Gastroesophageal sphincter (tissue), 4 donors: ENCODE measurements around the gene SH3BP2. TPM values are rescaled to one million over a fixed set of nuclear protein-coding genes. Genes with fewer than 3 reads are reported as not detected.

ENCODE experiments used
- ATAC-seq: fragments of 150-250 bp; one replicate; pipeline ENCODE4 v1.9.1; 2016; ENCODE audit warnings: mild to moderate bottlenecking, moderate library complexity
- H3K27ac ChIP-seq, 4 donors: fragments of 200-600 bp; sonication (generic) in 3 of 4; 1 replicate in 3 of 4; 2 replicates in 1 of 4; pipeline ENCODE4 v1.5.1; 2016 to 2019
- H3K27me3 ChIP-seq: fragments of 200-600 bp; sonication (generic); one replicate; pipeline ENCODE4 v1.5.1; 2019
- H3K36me3 ChIP-seq, 2 donors: fragments of 200-600 bp; sonication (generic); one replicate each; pipeline ENCODE4 v1.5.1; 2019; ENCODE audit warnings: control low read depth in 1 of 2
- H3K4me1 ChIP-seq, 3 donors: fragments of 200-600 bp; sonication (generic); 1 replicate in 2 of 3; 2 replicates in 1 of 3; pipeline ENCODE4 v1.5.1; 2016 to 2019; ENCODE audit warnings: control low read depth in 2 of 3
- H3K4me3 ChIP-seq, 2 donors: fragments of 200-600 bp; sonication (generic); one replicate each; pipeline ENCODE4 v1.5.1; 2019; ENCODE audit warnings: mild to moderate bottlenecking in 1 of 2, moderate library complexity in 1 of 2
- H3K9me3 ChIP-seq, 3 donors: fragments of 200-600 bp; sonication (generic); one replicate each; pipeline ENCODE4 v1.5.1; 2017 to 2019; ENCODE audit warnings: control low read depth in 2 of 3
- CTCF ChIP-seq, 4 experiments: fragments of 200-600 bp in 2 of 4; fragments of 450-650 bp in 2 of 4; sonication (generic) in 1 of 4; IDR thresholded peaks; one replicate each; pipeline ENCODE4 v1.5.1; 2017 to 2019; ENCODE audit warnings: antibody characterized with exemption in 4 of 4, mild to moderate bottlenecking in 2 of 4, moderate library complexity in 2 of 4
- EP300 ChIP-seq: sonication (generic); formaldehyde crosslinking; IDR thresholded peaks from one replicate; pipeline ENCODE4 v1.6.1; 2017; ENCODE audit warnings: antibody characterized with exemption, mild to moderate bottlenecking
- POLR2A ChIP-seq, 2 donors: fragments of 450-650 bp; IDR thresholded peaks; one replicate each; pipeline ENCODE4 v1.6.1; 2017; ENCODE audit warnings: antibody characterized with exemption in 2 of 2, mild to moderate bottlenecking in 2 of 2, moderate library complexity in 1 of 2
- POLR2AphosphoS5 ChIP-seq: sonication (generic); formaldehyde crosslinking; IDR thresholded peaks from one replicate; pipeline ENCODE4 v1.6.1; 2017; ENCODE audit warnings: antibody characterized with exemption
- WGBS, 2 donors: methylation state at CpG; one replicate each; pipeline ENCODE4 v1.1.5; 2018; ENCODE audit warnings: low coverage in 1 of 2; 5-methylcytosine and 5-hydroxymethylcytosine counted together
- total RNA-seq, 4 donors: library from RNA; depleted of rRNA; stranded (reverse); fragments of >200 nt; gene quantifications; one replicate each; pipeline ENCODE4 v1.1.0, GENCODE V29; 2016

SH3BP2 gene
- total RNA-seq, 4 donors from 2014 or later, result 26.8 to 36.4 (median 29.3) TPM

- 50 to 64% methylated on average over 4 to 5 of the region's 6 CpGs for WGBS, 2 donors
Measured at GRCh38 chr4:2886622-2887021, 93.7 kb downstream of the SH3BP2 start.

GRCh38 chr4:2887343-2887742 lies 94.5 kb downstream of the SH3BP2 start:
- WGBS, 2 donors, result 75 to 81% methylated on average over 2 to 3 of the region's 3 CpGs
- Histone ChIP-seq H3K36me3 (peaks cover 0 to 63% of the 10 kb centered on the region in 2 donors), H3K27me3 (no peaks in the 10 kb centered on the region), H3K4me3 (no peak overlapping the region), H3K4me1 (peaks cover 0 to 19% (median 4%) of the 10 kb centered on the region in 3 donors), H3K9me3 (no peaks in the 10 kb centered on the region), H3K27ac (no peak overlapping the region)
- ATAC-seq, result no peak
- TF ChIP-seq EP300, result no peak
- TF ChIP-seq POLR2A (IDR thresholded peaks at IDR 0.05), result no peak
- TF ChIP-seq CTCF (IDR thresholded peaks at IDR 0.05), result no peak
- no peak for TF ChIP-seq POLR2AphosphoS5

More at GRCh38 chr4:2886622-2887021, 93.7 kb downstream of the SH3BP2 start:
- no peak for ATAC-seq
- no peak for TF ChIP-seq EP300
- TF ChIP-seq POLR2AphosphoS5, result no peak
- no peak for TF ChIP-seq POLR2A (IDR thresholded peaks at IDR 0.05)
- TF ChIP-seq CTCF (IDR thresholded peaks at IDR 0.05), result no peak
- Histone ChIP-seq H3K4me3 (no peak overlapping the region), H3K27ac (no peak overlapping the region), H3K36me3 (peaks cover 0 to 70% of the 10 kb centered on the region in 2 donors), H3K9me3 (no peaks in the 10 kb centered on the region), H3K4me1 (peaks cover 0 to 15% (median 4%) of the 10 kb centered on the region in 3 donors), H3K27me3 (no peaks in the 10 kb centered on the region)

GRCh38 chr4:2888886-2889285 lies 96.0 kb downstream of the SH3BP2 start:
- Histone ChIP-seq H3K27me3 (no peaks in the 10 kb centered on the region), H3K36me3 (peaks cover 0 to 48% of the 10 kb centered on the region in 2 donors), H3K9me3 (no peaks in the 10 kb centered on the region), H3K27ac (no peak overlapping the region), H3K4me3 (no peak overlapping the region), H3K4me1 (peaks cover 0 to 35% (median 4%) of the 10 kb centered on the region in 3 donors)
- ATAC-seq, result no peak
- 68 to 88% methylated on average over 3 of the region's 3 CpGs for WGBS, 2 donors
- TF ChIP-seq CTCF (IDR thresholded peaks at IDR 0.05) (no peak), EP300 (no peak), POLR2A (IDR thresholded peaks at IDR 0.05) (no peak), POLR2AphosphoS5 (no peak)

Other genes with a start within 250 kb of the SH3BP2 start
- gene TNIP2, start 36.7 kb upstream of the SH3BP2 start, total RNA-seq, result 10 to 100 TPM; 54.8 to 74.0 (median 70.4) TPM
- gene ADD1, start 50.8 kb downstream of the SH3BP2 start, total RNA-seq, result 100 to 1,000 TPM; 230 to 384 (median 297) TPM
- gene NOP14, start 170.3 kb downstream of the SH3BP2 start, total RNA-seq, result 10 to 100 TPM; 17.6 to 25.2 (median 20.4) TPM
- gene GRK4, start 170.5 kb downstream of the SH3BP2 start, total RNA-seq, result 1 to 10 TPM; 4.2 to 9.5 (median 6.2) TPM